Body of pancreas (tissue), 4 donors: Measurements from ENCODE around the gene MYPOP. TPM values are rescaled to one million over a fixed set of nuclear protein-coding genes. Genes with fewer than 3 reads are reported as not detected.

Source experiments
- ATAC-seq: fragments of 150-250 bp; one replicate; pipeline ENCODE4 v1.9.1; 2016
- DNase-seq, 4 donors: peaks; one replicate each; pipeline ENCODE4 v3.0.0-alpha.2; 2019
- H3K27ac ChIP-seq, 4 donors: fragments of 200-600 bp; sonication (generic); 1 replicate in 3 of 4; 2 replicates in 1 of 4; pipeline versions ENCODE4 v1.5.1 to v1.6.1; 2016 to 2019; ENCODE audit warnings: mild to moderate bottlenecking in 1 of 4, mixed read lengths in 1 of 4, moderate library complexity in 1 of 4
- H3K27me3 ChIP-seq, 2 donors: fragments of 200-600 bp; sonication (generic); one replicate each; pipeline ENCODE4 v1.6.0; 2016; ENCODE audit warnings: mild to moderate bottlenecking in 1 of 2
- H3K36me3 ChIP-seq, 2 donors: fragments of 200-600 bp; sonication (generic); replicated peaks in 1 of 2; 2 replicates each; pipeline ENCODE4 v1.5.1; 2016; ENCODE audit warnings: low read depth in 2 of 2; ENCODE audit not compliant: insufficient read depth in 1 of 2
- H3K4me1 ChIP-seq: fragments of 200-600 bp; sonication (generic); one replicate; pipeline ENCODE4 v1.6.0; 2016
- H3K4me3 ChIP-seq, 2 donors: fragments of 200-600 bp; sonication (generic); 1 replicate in 1 of 2; 2 replicates in 1 of 2; pipeline ENCODE4 v1.5.1; 2016 to 2019
- H3K9me3 ChIP-seq, 3 donors: fragments of 200-600 bp; sonication (generic); 1 replicate in 2 of 3; 2 replicates in 1 of 3; pipeline ENCODE4 v1.5.1; 2016
- POLR2A ChIP-seq, 3 donors: fragments of 450-650 bp; IDR thresholded peaks; one replicate each; pipeline ENCODE4 v1.6.1; 2016; ENCODE audit warnings: antibody characterized with exemption in 3 of 3, mild to moderate bottlenecking in 2 of 3
- WGBS, 2 donors: methylation state at CpG; one replicate each; pipeline ENCODE4 v1.1.5; 2017; 5-methylcytosine and 5-hydroxymethylcytosine counted together
- intact Hi-C: fragments of 100-400 bp; cut with DNase I; formaldehyde crosslinking; loops from one replicate; pipeline ENCODE4 v1.15.1; 2023
- total RNA-seq, 2 donors: library from RNA; depleted of rRNA; stranded (reverse); fragments of >200 nt; gene quantifications; one replicate each; pipeline ENCODE4 v1.1.0, GENCODE V29; 2016
- TF ChIP-seq, protein P1 (sequence below), 7 experiments: fragments of 450-650 bp in 4 of 7; fragments of 200-600 bp in 3 of 7; sonication (generic) in 3 of 7; IDR thresholded peaks; one replicate each; pipeline ENCODE4 v1.5.1; 2016 to 2019; ENCODE audit warnings: antibody characterized with exemption in 7 of 7

MYPOP gene
- total RNA-seq, 2 donors from 2014 or later = 6.7 to 13.5 TPM

DNA sequence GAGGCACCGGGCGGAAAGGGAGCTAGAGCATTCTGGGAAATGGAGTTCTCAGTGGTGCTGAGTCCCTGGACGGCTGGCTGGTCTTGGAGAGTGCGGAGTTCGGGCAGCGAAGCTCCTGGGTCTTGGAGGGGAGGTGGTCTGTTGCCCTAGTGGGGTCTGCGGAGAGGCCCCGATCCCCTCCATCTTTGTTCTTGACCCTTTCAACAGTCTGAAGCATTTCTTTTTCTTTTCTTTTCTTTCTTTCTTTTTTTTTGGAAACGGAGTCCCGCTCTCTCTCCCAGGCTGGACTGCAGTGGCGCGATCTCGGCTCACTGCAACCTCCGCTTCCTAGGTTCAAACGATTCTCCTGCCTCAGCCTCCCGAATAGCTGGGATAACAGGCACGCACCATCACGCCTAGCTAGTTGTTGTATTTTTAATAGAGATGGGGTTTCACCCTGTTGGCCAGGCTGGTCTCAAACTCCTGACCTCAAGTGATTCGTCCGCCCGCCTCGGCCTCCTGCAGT lies 39.0 kb downstream of the MYPOP start:
- Histone ChIP-seq H3K4me1 (peaks cover 47% of the 10 kb centered on the region), H3K36me3 (no peaks in the 10 kb centered on the region), H3K4me3 (peak overlapping the region in 1 of 2 donors; percentile 46), H3K27me3 (no peaks in the 10 kb centered on the region), H3K27ac (peak overlapping the region; percentile 62 to 89 (median 78)), H3K9me3 (no peaks in the 10 kb centered on the region)
- TF ChIP-seq, protein P1, sequence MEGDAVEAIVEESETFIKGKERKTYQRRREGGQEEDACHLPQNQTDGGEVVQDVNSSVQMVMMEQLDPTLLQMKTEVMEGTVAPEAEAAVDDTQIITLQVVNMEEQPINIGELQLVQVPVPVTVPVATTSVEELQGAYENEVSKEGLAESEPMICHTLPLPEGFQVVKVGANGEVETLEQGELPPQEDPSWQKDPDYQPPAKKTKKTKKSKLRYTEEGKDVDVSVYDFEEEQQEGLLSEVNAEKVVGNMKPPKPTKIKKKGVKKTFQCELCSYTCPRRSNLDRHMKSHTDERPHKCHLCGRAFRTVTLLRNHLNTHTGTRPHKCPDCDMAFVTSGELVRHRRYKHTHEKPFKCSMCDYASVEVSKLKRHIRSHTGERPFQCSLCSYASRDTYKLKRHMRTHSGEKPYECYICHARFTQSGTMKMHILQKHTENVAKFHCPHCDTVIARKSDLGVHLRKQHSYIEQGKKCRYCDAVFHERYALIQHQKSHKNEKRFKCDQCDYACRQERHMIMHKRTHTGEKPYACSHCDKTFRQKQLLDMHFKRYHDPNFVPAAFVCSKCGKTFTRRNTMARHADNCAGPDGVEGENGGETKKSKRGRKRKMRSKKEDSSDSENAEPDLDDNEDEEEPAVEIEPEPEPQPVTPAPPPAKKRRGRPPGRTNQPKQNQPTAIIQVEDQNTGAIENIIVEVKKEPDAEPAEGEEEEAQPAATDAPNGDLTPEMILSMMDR (IDR thresholded peaks at IDR 0.05) = peak in 2 of 7 experiments; percentile 0 to 6
- TF ChIP-seq POLR2A (IDR thresholded peaks at IDR 0.05) = peak in 1 of 3 donors; percentile 4
- 3 to 9% methylated on average over 20 to 21 of the region's 22 CpGs for WGBS, 2 donors
- peak in 1 of 4 donors; percentile 24 for DNase-seq
- intact Hi-C loops = no loop called here
- no peak for ATAC-seq

DNA sequence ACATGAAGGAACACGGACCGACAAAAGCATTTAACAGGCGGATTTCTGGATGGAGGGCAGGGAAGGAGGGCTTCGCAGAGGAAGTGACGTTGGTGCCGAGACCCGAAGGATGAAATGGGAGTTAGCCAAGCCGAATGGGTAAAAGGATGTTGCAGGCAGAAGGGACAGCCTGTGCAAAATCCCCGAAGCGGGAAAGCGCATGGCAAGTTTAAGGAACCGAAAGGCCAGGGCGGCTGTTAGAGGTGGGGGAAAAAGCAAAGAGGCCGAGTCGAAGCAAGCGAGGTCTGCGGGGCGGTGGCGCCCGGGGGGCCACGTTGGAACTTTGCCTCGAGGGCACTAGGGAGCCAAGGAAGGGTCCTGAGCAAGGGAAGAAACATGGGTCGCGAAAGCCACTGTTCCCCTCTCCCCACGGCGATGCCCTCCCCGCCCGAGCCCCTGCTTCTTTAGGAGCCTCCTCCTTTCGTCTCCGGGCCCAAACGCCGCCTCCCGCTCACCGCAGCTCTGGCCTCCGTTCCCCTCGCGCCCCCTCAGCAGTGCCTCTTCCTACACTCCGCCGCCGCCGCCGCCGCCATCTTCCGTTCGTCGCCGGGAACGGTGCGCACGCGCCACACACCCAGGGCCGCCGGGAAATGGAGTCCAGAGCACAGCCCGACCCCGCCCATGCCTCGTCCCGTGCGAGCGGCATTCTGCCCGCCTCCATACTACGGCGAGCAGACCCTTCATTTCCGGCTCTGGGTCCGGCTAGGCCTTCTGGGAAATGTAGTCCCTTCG lies 39.7 kb downstream of the MYPOP start, which contains the start of gene SYMPK:
Gene SYMPK (minus strand): TSS at position 584 of the 771 bp plus-strand sequence. CDS start 8,652 bp downstream, outside the sequence.
- Histone ChIP-seq H3K27me3 (no peaks in the 10 kb centered on the region), H3K27ac (peak within 1 kb of the TSS; percentile 62 to 89 (median 78)), H3K4me3 (peak within 1 kb of the TSS; percentile 62 to 81), H3K9me3 (no peaks in the 10 kb centered on the region), H3K4me1 (peaks cover 40% of the 10 kb centered on the region), H3K36me3 (no peaks in the 10 kb centered on the region)
- ATAC-seq (peak; percentile 94), DNase-seq (peak; percentile 99)
- intact Hi-C loops = no loop called here
- 0 to 1% methylated on average over 22 to 65 of the region's 65 CpGs for WGBS, 2 donors
- TF ChIP-seq, protein P1 (IDR thresholded peaks at IDR 0.05) = no peak
- peak in 2 of 3 donors; percentile 62 to 78 for TF ChIP-seq POLR2A (IDR thresholded peaks at IDR 0.05)

DNA sequence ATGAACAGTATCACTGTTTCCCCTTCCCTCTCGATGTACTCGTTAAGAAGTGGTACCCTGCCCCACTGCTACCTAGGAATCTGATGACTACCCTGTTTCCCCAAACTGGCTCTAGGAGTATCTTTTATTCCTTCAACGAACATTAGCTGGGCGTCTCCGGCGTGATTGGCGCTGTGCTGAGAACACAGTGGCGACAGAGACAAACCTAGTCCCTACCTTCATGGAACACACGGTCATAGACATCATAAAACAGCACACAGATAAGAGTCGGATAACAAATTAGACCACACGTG lies 40.2 kb downstream of the MYPOP start:
- intact Hi-C loops = no loop called here
- H3K27me3 ChIP-seq = no peaks in the 10 kb centered on the region
- no peaks in the 10 kb centered on the region for H3K9me3 ChIP-seq
- ATAC-seq (no peak), DNase-seq (no peak)
- peaks cover 35% of the 10 kb centered on the region for H3K4me1 ChIP-seq
- H3K4me3 ChIP-seq = peak overlapping the region; percentile 62 to 81
- 1% methylated on average over 11 of the region's 11 CpGs for WGBS, 2 donors
- no peaks in the 10 kb centered on the region for H3K36me3 ChIP-seq
- TF ChIP-seq, protein P1 (IDR thresholded peaks at IDR 0.05) = no peak
- no peak for TF ChIP-seq POLR2A (IDR thresholded peaks at IDR 0.05)
- peak overlapping the region; percentile 47 to 89 (median 77) for H3K27ac ChIP-seq

DNA sequence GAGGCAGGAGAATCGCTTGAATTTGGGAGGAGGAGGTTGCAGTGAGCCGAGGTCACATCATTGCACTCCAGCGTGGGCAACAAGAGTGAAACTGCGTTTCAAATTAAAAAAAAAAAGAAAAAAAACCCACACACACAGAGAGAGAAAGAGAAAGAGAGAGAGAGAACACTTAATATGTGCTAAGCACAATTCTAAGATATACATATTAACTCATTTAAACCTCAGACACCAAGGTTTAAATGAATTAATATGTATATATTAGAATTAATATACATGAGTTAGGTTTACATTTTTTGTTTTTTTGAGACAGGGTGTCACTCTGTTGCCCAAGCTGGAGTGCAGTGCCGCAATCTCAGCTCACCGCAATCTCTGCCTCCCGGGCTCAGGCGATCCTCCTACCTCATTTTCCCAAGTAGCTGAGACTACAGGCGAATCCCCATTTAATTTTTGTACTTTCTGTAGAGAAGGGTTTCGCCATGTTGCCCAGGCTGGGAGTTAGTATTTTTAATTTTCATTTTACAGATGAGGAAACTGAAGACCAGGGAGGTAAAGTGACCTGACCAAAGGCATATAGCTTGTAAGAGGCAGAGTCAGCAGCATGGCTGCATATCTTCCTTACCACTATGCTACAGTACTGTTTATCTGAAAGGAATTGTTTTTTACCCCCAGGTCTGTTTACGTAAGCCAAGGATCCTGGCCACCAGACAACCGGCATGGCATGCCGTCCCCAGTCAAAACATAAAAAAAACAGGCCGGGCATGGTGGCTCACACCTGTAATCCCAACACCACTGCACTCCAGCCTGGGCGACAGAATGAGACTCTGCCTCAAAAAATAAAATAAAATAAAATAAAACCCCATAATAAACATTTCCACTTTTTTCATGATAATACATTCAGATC lies 41.8 kb downstream of the MYPOP start:
- H3K4me1 ChIP-seq = peaks cover 27% of the 10 kb centered on the region
- no peaks in the 10 kb centered on the region for H3K9me3 ChIP-seq
- DNase-seq (no peak), ATAC-seq (no peak)
- H3K4me3 ChIP-seq = no peak overlapping the region
- no peak for TF ChIP-seq POLR2A (IDR thresholded peaks at IDR 0.05)
- TF ChIP-seq, protein P1 (IDR thresholded peaks at IDR 0.05) = no peak
- 74 to 75% methylated on average over 15 of the region's 15 CpGs for WGBS, 2 donors
- no peak overlapping the region for H3K27ac ChIP-seq
- no peaks in the 10 kb centered on the region for H3K36me3 ChIP-seq
- no peaks in the 10 kb centered on the region for H3K27me3 ChIP-seq
- intact Hi-C loops = no loop called here
